HEK293 (cell line): ENCODE results near the gene ZNF438.

Experiments used
- FEZF1 ChIP-seq: fragments of 450-650 bp; formaldehyde crosslinking; IDR thresholded peaks from 2 replicates; pipeline ENCODE4 v1.5.1; 2016; ENCODE audit warnings: missing biosample characterization, missing genetic modification characterization
- ZFP41 ChIP-seq: fragments of 450-650 bp; formaldehyde crosslinking; IDR thresholded peaks from 2 replicates; pipeline ENCODE4 v1.5.1; 2016; ENCODE audit warnings: missing biosample characterization, missing genetic modification characterization, borderline replicate concordance
- ZNF10 ChIP-seq: fragments of 450-650 bp; formaldehyde crosslinking; IDR thresholded peaks from 2 replicates; pipeline ENCODE4 v1.5.1; 2017; ENCODE audit warnings: missing biosample characterization, missing genetic modification characterization
- ZNF211 ChIP-seq: fragments of 450-650 bp; formaldehyde crosslinking; IDR thresholded peaks from 2 replicates; pipeline ENCODE4 v1.5.1; 2016; ENCODE audit warnings: low read depth, missing biosample characterization, missing genetic modification characterization
- ZNF302 ChIP-seq: fragments of 450-650 bp; formaldehyde crosslinking; IDR thresholded peaks from 2 replicates; pipeline ENCODE4 v1.5.1; 2016; ENCODE audit warnings: missing biosample characterization, missing genetic modification characterization, low read depth
- ZNF335 ChIP-seq: fragments of 450-650 bp; formaldehyde crosslinking; conservative IDR thresholded peaks from 2 replicates; pipeline ENCODE4 v1.5.1; 2016; ENCODE audit warnings: missing biosample characterization, missing genetic modification characterization
- ZNF416 ChIP-seq: fragments of 450-650 bp; formaldehyde crosslinking; IDR thresholded peaks from 2 replicates; pipeline ENCODE4 v1.5.1; 2016; ENCODE audit warnings: missing biosample characterization, missing genetic modification characterization
- ZNF510 ChIP-seq: fragments of 450-650 bp; formaldehyde crosslinking; IDR thresholded peaks from 2 replicates; pipeline ENCODE4 v1.5.1; 2018; ENCODE audit warnings: mild to moderate bottlenecking, missing genetic modification characterization, missing biosample characterization; ENCODE audit not compliant: insufficient replicate concordance
- ZNF785 ChIP-seq: fragments of 450-650 bp; formaldehyde crosslinking; IDR thresholded peaks from 2 replicates; pipeline ENCODE4 v1.5.1; 2016; ENCODE audit warnings: missing biosample characterization, missing genetic modification characterization
- ZNF792 ChIP-seq: fragments of 450-650 bp; formaldehyde crosslinking; IDR thresholded peaks from 2 replicates; pipeline ENCODE4 v1.5.1; 2016; ENCODE audit warnings: missing biosample characterization, missing genetic modification characterization
- TF ChIP-seq, protein P1 (sequence below): fragments of 450-650 bp; formaldehyde crosslinking; IDR thresholded peaks from 2 replicates; pipeline ENCODE4 v1.5.1; 2016; ENCODE audit warnings: missing biosample characterization, missing genetic modification characterization
- TF ChIP-seq, protein P2 (sequence below): fragments of 450-650 bp; formaldehyde crosslinking; IDR thresholded peaks from 2 replicates; pipeline ENCODE4 v1.5.1; 2016; ENCODE audit warnings: missing biosample characterization, missing genetic modification characterization
- TF ChIP-seq, protein P3 (sequence below): fragments of 450-650 bp; formaldehyde crosslinking; IDR thresholded peaks from 2 replicates; pipeline ENCODE4 v1.5.1; 2016; ENCODE audit warnings: missing biosample characterization, missing genetic modification characterization, borderline replicate concordance

DNA sequence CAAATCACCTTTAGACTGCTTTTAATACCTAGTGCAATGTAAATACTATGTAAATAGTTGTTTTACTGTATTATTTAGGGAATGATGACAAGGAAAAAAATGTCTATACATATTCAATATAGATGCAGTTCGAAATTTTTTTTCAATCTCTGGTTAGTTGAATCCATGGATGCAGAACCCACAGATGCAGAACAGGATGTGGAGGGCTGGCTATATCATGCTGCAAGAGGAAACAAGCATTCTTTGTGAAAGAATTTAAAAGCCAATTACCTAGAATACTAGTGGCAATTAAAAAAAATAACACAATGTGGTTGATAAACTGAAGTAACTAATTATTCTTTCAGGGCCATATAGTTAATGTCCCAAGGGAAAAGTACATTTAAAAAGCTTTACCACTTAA is 170.4 kb downstream of the ZNF438 start:
- TF ChIP-seq ZNF211 (tag by site-specific recombination), result no peak
- TF ChIP-seq, protein P1, sequence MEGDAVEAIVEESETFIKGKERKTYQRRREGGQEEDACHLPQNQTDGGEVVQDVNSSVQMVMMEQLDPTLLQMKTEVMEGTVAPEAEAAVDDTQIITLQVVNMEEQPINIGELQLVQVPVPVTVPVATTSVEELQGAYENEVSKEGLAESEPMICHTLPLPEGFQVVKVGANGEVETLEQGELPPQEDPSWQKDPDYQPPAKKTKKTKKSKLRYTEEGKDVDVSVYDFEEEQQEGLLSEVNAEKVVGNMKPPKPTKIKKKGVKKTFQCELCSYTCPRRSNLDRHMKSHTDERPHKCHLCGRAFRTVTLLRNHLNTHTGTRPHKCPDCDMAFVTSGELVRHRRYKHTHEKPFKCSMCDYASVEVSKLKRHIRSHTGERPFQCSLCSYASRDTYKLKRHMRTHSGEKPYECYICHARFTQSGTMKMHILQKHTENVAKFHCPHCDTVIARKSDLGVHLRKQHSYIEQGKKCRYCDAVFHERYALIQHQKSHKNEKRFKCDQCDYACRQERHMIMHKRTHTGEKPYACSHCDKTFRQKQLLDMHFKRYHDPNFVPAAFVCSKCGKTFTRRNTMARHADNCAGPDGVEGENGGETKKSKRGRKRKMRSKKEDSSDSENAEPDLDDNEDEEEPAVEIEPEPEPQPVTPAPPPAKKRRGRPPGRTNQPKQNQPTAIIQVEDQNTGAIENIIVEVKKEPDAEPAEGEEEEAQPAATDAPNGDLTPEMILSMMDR (tag by site-specific recombination), result no peak
- no peak for TF ChIP-seq ZNF510 (tag by site-specific recombination)
- TF ChIP-seq FEZF1 (tag by site-specific recombination), result no peak
- TF ChIP-seq, protein P2, sequence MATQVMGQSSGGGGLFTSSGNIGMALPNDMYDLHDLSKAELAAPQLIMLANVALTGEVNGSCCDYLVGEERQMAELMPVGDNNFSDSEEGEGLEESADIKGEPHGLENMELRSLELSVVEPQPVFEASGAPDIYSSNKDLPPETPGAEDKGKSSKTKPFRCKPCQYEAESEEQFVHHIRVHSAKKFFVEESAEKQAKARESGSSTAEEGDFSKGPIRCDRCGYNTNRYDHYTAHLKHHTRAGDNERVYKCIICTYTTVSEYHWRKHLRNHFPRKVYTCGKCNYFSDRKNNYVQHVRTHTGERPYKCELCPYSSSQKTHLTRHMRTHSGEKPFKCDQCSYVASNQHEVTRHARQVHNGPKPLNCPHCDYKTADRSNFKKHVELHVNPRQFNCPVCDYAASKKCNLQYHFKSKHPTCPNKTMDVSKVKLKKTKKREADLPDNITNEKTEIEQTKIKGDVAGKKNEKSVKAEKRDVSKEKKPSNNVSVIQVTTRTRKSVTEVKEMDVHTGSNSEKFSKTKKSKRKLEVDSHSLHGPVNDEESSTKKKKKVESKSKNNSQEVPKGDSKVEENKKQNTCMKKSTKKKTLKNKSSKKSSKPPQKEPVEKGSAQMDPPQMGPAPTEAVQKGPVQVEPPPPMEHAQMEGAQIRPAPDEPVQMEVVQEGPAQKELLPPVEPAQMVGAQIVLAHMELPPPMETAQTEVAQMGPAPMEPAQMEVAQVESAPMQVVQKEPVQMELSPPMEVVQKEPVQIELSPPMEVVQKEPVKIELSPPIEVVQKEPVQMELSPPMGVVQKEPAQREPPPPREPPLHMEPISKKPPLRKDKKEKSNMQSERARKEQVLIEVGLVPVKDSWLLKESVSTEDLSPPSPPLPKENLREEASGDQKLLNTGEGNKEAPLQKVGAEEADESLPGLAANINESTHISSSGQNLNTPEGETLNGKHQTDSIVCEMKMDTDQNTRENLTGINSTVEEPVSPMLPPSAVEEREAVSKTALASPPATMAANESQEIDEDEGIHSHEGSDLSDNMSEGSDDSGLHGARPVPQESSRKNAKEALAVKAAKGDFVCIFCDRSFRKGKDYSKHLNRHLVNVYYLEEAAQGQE (tag by site-specific recombination), result no peak
- TF ChIP-seq, protein P3, sequence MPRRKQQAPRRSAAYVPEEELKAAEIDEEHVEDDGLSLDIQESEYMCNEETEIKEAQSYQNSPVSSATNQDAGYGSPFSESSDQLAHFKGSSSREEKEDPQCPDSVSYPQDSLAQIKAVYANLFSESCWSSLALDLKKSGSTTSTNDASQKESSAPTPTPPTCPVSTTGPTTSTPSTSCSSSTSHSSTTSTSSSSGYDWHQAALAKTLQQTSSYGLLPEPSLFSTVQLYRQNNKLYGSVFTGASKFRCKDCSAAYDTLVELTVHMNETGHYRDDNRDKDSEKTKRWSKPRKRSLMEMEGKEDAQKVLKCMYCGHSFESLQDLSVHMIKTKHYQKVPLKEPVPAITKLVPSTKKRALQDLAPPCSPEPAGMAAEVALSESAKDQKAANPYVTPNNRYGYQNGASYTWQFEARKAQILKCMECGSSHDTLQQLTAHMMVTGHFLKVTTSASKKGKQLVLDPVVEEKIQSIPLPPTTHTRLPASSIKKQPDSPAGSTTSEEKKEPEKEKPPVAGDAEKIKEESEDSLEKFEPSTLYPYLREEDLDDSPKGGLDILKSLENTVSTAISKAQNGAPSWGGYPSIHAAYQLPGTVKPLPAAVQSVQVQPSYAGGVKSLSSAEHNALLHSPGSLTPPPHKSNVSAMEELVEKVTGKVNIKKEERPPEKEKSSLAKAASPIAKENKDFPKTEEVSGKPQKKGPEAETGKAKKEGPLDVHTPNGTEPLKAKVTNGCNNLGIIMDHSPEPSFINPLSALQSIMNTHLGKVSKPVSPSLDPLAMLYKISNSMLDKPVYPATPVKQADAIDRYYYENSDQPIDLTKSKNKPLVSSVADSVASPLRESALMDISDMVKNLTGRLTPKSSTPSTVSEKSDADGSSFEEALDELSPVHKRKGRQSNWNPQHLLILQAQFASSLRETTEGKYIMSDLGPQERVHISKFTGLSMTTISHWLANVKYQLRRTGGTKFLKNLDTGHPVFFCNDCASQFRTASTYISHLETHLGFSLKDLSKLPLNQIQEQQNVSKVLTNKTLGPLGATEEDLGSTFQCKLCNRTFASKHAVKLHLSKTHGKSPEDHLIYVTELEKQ (tag by site-specific recombination), result no peak
- no peak for TF ChIP-seq ZNF10
- TF ChIP-seq ZFP41 (tag by site-specific recombination), result no peak
- no peak for TF ChIP-seq ZNF335 (tag by site-specific recombination)
- no peak for TF ChIP-seq ZNF785 (tag by site-specific recombination)
- no peak for TF ChIP-seq ZNF792 (tag by site-specific recombination)
- no peak for TF ChIP-seq ZNF302 (tag by site-specific recombination)
- no peak for TF ChIP-seq ZNF416 (tag by site-specific recombination)
